Kidney tubule cell (primary cell): Measurements from ENCODE around the gene CYP11A1.

Source experiments
- DNase-seq: peaks from one replicate; pipeline ENCODE4 v3.0.0-alpha.2; 2018; ENCODE audit warnings: low spot score

Gene CYP11A1

GRCh38 chr15:74388363-74388951, 21.0 kb upstream of the CYP11A1 start:
- no peak for DNase-seq

DNA sequence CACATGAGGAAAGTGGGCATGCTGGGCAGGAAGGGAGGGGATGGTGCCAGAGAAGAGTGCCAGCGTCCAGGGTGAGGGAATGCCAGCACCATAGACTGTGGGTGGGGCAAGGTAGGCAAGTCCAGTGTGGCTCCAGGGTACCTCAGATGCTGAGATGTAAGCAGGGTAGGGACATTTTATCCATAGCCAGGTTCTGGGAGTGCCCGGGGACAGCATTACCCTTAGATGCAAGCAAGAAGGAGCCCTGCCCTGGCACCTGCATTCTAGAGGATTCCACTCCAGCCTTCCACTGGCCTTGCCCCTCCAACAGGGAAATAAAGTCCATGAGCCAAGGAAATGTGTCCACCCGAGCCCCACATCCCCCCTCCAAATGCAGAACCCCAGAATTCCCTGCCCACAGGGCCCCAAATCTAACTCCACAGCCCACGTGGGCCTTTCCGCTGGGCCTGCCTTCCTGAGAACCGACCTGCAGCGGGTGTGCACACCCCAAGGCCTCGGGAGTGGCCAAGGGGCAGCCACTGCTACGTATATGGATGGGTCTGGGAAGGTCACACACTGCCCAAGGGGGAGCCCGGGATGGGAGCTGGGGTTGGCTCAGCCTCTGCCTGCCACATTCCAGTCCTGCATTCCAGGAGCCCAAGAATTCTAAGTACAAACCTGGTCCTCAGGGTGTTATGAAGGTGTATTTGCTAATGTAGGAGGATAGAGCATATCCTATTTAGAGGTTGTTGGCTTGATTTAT, 20.3 kb upstream of the CYP11A1 start:
- peak; percentile 65 for DNase-seq

DNA sequence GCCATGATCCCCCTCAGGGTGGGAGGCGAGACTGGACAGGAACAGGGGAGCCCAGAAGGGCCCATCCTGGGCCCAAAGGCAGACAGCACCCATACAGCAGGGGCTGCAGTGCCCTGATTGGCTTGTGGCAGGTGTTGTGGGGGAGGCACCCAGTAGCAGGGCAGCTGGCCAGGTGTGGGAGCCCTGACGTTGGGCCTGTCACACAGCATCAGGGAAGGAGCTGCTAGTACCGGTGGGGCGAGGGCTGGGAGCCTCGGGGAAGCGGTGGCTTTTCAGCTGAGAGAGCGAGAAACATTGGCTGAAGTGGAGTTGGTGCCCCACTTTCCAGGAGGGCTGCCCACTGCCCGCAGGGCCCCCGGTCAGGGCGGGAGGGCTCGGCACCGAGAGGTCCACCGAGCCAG, 19.7 kb upstream of the CYP11A1 start:
- DNase-seq, result no peak

- DNase-seq, result no peak
Measured at GRCh38 chr15:74386496-74387140, 19.2 kb upstream of the CYP11A1 start.

DNA sequence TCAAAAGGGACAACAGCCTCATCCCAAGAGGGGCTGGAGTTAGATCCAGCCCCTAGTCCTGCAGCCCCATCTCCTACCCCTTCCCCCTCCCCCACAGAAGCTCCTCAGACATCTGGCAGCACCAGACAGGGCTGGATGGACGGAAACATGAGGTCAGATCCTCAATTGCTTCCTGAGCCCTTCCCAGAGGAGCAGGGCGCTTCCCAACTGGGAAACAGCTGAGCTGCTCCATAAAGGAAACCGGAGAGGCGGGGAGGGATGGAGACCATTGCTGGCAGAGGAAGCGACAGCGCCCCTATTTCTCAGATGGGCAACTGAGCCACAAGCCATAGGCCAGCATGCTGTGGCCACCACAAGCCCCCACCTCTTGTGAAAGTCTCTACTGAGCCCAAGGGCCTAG, 18.3 kb upstream of the CYP11A1 start:
- DNase-seq, result no peak

GRCh38 chr15:74384881-74385643, 17.6 kb upstream of the CYP11A1 start:
- peak; percentile 97 for DNase-seq

GRCh38 chr15:74384566-74384880, 17.1 kb upstream of the CYP11A1 start:
- DNase-seq, result no peak

- peak; percentile 99 for DNase-seq
Measured at GRCh38 chr15:74383695-74384565, 16.5 kb upstream of the CYP11A1 start.

GRCh38 chr15:74383286-74383685, 15.8 kb upstream of the CYP11A1 start:
- DNase-seq, result no peak

- DNase-seq, result peak; percentile 91
Measured at GRCh38 chr15:74382004-74382816, 14.8 kb upstream of the CYP11A1 start.

GRCh38 chr15:74381481-74381880, 14.0 kb upstream of the CYP11A1 start:
- no peak for DNase-seq

DNA sequence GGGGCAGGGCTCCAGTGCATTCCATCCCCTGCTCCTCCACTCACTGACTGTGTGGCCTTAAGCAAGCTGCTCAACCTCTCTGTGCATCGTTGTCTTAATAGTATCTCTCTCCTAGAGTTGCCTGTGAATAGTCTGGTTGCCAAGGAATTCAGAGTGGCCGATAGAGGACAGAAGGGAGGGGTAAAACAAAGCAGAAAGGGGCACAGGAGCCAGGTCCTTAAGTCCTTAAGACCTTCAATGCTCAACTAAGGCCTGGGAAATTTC, 13.7 kb upstream of the CYP11A1 start:
- peak; percentile 22 for DNase-seq

GRCh38 chr15:74380361-74381189, 13.1 kb upstream of the CYP11A1 start:
- no peak for DNase-seq

- DNase-seq, result peak; percentile 88
Measured at GRCh38 chr15:74378848-74379247, 11.4 kb upstream of the CYP11A1 start.

DNA sequence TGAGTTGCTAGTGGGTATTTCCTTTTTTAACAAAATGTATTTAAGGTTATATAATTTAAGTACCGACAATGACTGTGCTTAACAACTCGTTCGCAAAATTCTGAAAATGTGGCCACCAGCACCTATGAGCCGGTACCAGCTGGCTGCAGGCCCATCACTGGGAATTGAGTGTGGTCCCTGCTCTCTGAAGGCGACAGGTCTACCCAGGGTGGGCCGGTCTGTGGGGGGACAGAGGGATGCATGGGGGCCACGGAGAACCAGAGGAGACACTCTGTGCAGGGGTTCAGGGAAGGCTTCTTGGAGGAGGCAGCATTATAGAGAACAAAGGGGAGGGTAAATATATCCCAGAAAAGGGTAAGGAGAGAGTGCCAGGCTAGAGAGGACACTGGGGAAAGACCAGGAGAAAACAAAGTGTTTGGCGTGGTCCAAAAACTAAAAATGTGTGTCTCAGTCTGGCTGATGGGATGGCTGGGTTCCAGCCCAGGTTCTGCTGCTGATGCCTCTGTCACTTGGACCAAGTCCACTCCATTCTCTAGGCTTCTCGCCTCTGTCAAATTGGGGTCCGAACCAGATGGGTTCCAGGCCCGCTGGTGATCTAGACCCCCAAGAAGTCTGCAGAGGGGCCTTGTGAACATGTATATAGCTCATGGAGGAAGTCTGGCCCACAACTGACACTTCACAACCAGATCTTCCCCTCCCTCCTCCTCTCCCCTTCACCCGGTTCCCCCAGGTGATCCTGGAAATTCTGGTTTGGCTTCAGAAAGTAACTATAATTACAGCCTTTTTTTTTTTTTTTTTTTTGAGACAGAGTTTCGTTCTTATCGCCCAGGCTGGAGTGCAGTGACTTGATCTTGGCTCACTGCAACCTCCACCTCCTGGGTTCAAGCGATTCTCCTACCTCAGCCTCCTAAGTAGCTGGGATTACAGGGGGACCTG, 10.7 kb upstream of the CYP11A1 start:
- DNase-seq, result no peak

GRCh38 chr15:74376825-74377581, 9.6 kb upstream of the CYP11A1 start:
- no peak for DNase-seq

DNA sequence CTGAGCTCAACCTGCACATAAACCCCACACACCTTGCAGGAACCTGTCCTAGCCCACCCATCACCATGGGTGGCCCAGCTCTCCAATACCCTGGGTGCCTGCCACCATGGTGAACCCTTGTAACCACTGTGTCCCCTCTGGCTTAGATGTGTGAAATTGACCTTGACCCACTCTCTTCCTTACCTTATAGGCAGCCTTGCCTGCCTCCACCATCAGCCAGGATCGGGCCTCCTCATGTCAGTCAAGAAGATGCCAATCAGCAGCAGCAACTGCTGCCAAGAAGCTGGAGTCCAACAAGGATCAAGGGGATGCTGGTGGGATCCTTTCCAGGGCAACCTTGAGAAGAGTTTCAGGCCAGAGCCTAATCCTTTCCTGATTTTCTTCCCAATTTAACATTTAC, 8.8 kb upstream of the CYP11A1 start:
- DNase-seq, result no peak

- peak; percentile 86 for DNase-seq
Measured at GRCh38 chr15:74375303-74375693, 7.9 kb upstream of the CYP11A1 start.
